ENCODE data around the gene WWOX.

Gene WWOX

GRCh38 chr16:78389009-78389498 lies 289.6 kb downstream of the WWOX start:
- H3K9ac ChIP-seq (ENCODE audit: low read length) = no peak overlapping the region

GRCh38 chr16:78390092-78390491 lies 290.6 kb downstream of the WWOX start:
- H4K20me1 ChIP-seq (ENCODE audit: insufficient read depth, low read length) = no peaks in the 10 kb centered on the region
- no peaks in the 10 kb centered on the region for H3K36me3 ChIP-seq (replicated peaks; ENCODE audit: insufficient read depth, low read length)
- no peak overlapping the region for H3K4me2 ChIP-seq (ENCODE audit: low read depth, low read length)
- no peaks in the 10 kb centered on the region for H3K4me1 ChIP-seq (ENCODE audit: low read length)
- no peaks in the 10 kb centered on the region for H3K9me3 ChIP-seq (replicated peaks; ENCODE audit: insufficient read depth, low read length)
- no peaks in the 10 kb centered on the region for H3F3A ChIP-seq (ENCODE audit: insufficient read depth, low read length)
- no peak for DNase-seq
- no peak overlapping the region for H2AFZ ChIP-seq (ENCODE audit: low read length)
- H3K27ac ChIP-seq (ENCODE audit: low read length) = no peak overlapping the region
- no peak overlapping the region for H3K4me3 ChIP-seq (ENCODE audit: low read length)
- no peak overlapping the region for H3K9ac ChIP-seq (ENCODE audit: low read length)
- TF ChIP-seq, protein P1, sequence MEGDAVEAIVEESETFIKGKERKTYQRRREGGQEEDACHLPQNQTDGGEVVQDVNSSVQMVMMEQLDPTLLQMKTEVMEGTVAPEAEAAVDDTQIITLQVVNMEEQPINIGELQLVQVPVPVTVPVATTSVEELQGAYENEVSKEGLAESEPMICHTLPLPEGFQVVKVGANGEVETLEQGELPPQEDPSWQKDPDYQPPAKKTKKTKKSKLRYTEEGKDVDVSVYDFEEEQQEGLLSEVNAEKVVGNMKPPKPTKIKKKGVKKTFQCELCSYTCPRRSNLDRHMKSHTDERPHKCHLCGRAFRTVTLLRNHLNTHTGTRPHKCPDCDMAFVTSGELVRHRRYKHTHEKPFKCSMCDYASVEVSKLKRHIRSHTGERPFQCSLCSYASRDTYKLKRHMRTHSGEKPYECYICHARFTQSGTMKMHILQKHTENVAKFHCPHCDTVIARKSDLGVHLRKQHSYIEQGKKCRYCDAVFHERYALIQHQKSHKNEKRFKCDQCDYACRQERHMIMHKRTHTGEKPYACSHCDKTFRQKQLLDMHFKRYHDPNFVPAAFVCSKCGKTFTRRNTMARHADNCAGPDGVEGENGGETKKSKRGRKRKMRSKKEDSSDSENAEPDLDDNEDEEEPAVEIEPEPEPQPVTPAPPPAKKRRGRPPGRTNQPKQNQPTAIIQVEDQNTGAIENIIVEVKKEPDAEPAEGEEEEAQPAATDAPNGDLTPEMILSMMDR (IDR thresholded peaks at IDR 0.05; ENCODE audit: low read length) = no peak
- TF ChIP-seq EZH2phosphoT487 (IDR thresholded peaks at IDR 0.05; ENCODE audit: low read length) (no peak), EZH2 (optimal IDR thresholded peaks at IDR 0.05; ENCODE audit: low read depth, low read length) (no peak)
- H3K9me2 ChIP-seq (replicated peaks; ENCODE audit: insufficient read depth, low read length) = no peaks in the 10 kb centered on the region
- no peaks in the 10 kb centered on the region for H3K79me2 ChIP-seq (ENCODE audit: low read length)
- no peaks in the 10 kb centered on the region for H3K27me3 ChIP-seq (replicated peaks; ENCODE audit: insufficient read depth, low read length)

More at GRCh38 chr16:78389009-78389498, 289.6 kb downstream of the WWOX start:
- Histone ChIP-seq H3K79me2 (ENCODE audit: low read length) (no peaks in the 10 kb centered on the region), H3K9me3 (replicated peaks; ENCODE audit: insufficient read depth, low read length) (no peaks in the 10 kb centered on the region), H3K36me3 (replicated peaks; ENCODE audit: insufficient read depth, low read length) (no peaks in the 10 kb centered on the region), H4K20me1 (ENCODE audit: insufficient read depth, low read length) (no peaks in the 10 kb centered on the region), H3K27me3 (replicated peaks; ENCODE audit: insufficient read depth, low read length) (no peaks in the 10 kb centered on the region), H2AFZ (ENCODE audit: low read length) (no peak overlapping the region), H3K9me2 (replicated peaks; ENCODE audit: insufficient read depth, low read length) (no peaks in the 10 kb centered on the region), H3K4me1 (ENCODE audit: low read length) (no peaks in the 10 kb centered on the region), H3K4me2 (ENCODE audit: low read depth, low read length) (no peak overlapping the region), H3K4me3 (ENCODE audit: low read length) (no peak overlapping the region), H3F3A (ENCODE audit: insufficient read depth, low read length) (no peaks in the 10 kb centered on the region), H3K27ac (ENCODE audit: low read length) (no peak overlapping the region)
- no peak for DNase-seq
- TF ChIP-seq EZH2phosphoT487 (IDR thresholded peaks at IDR 0.05; ENCODE audit: low read length) (no peak), EZH2 (optimal IDR thresholded peaks at IDR 0.05; ENCODE audit: low read depth, low read length) (no peak)
- TF ChIP-seq, protein P1 (IDR thresholded peaks at IDR 0.05; ENCODE audit: low read length) = no peak

GRCh38 chr16:78390508-78391324 lies 291.3 kb downstream of the WWOX start:
- Histone ChIP-seq H3K9me3 (replicated peaks; ENCODE audit: insufficient read depth, low read length) (no peaks in the 10 kb centered on the region), H3K9ac (ENCODE audit: low read length) (no peak overlapping the region), H3K27ac (ENCODE audit: low read length) (no peak overlapping the region), H3K4me3 (ENCODE audit: low read length) (no peak overlapping the region), H3K79me2 (ENCODE audit: low read length) (no peaks in the 10 kb centered on the region), H3K27me3 (replicated peaks; ENCODE audit: insufficient read depth, low read length) (no peaks in the 10 kb centered on the region), H3K9me2 (replicated peaks; ENCODE audit: insufficient read depth, low read length) (no peaks in the 10 kb centered on the region), H3K36me3 (replicated peaks; ENCODE audit: insufficient read depth, low read length) (no peaks in the 10 kb centered on the region), H3K4me2 (ENCODE audit: low read depth, low read length) (no peak overlapping the region), H4K20me1 (ENCODE audit: insufficient read depth, low read length) (no peaks in the 10 kb centered on the region), H3F3A (ENCODE audit: insufficient read depth, low read length) (no peaks in the 10 kb centered on the region), H2AFZ (ENCODE audit: low read length) (no peak overlapping the region), H3K4me1 (ENCODE audit: low read length) (no peaks in the 10 kb centered on the region)
- no peak for DNase-seq
- TF ChIP-seq EZH2 (optimal IDR thresholded peaks at IDR 0.05; ENCODE audit: low read depth, low read length) (no peak), EZH2phosphoT487 (IDR thresholded peaks at IDR 0.05; ENCODE audit: low read length) (no peak)
- TF ChIP-seq, protein P1 (IDR thresholded peaks at IDR 0.05; ENCODE audit: low read length) = no peak

Measured in MM.1S (cell line).